Hippocampal formation (tissue), 2 donors: Measurements from ENCODE around the gene PTPN6.
A peak's percentile ranks its signal among the peaks of the same experiment; 100 is the strongest.
"Not testable (repeated sequence)": the region's sequence is repeated elsewhere in the genome, so short reads cannot be mapped to it uniquely, and the experiment has no call there.

ENCODE experiments used
- DNase-seq, 2 donors: peaks; one replicate each; lab custom pipeline; 2025; lab: John Stamatoyannopoulos, UW

The PTPN6 gene

DNA sequence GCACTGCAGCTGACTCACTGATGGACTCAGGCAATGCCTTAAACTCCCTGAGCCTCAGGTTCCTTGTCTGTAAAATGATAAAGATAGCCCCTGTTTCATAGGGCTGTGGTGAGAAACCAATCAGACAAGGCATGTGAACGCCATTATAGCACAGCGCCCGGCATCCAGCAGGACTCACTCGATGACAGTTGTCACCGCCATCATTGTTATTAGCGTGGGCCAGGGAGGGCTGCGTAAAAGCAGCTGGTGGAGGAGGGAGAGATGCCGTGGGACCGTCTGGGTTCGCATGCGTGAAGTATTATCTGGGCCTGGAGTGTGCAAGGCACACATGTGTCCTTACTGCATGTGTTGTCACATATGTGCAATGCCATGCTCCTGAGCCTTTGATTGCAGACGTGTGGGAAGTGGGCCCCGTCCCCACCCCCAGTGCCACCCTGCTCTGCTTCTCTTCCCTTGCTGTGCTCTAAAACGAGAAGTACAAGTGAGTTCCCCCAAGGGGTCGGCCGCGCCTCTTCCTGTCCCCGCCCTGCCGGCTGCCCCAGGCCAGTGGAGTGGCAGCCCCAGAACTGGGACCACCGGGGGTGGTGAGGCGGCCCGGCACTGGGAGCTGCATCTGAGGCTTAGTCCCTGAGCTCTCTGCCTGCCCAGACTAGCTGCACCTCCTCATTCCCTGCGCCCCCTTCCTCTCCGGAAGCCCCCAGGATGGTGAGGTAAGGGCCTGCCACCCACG is at the start of gene PTPN6:
TSS of gene PTPN6 (plus strand) at position 546 of the 730 bp plus-strand sequence. CDS start at position 703, 157 bp downstream.
- DNase-seq = no peak

DNA sequence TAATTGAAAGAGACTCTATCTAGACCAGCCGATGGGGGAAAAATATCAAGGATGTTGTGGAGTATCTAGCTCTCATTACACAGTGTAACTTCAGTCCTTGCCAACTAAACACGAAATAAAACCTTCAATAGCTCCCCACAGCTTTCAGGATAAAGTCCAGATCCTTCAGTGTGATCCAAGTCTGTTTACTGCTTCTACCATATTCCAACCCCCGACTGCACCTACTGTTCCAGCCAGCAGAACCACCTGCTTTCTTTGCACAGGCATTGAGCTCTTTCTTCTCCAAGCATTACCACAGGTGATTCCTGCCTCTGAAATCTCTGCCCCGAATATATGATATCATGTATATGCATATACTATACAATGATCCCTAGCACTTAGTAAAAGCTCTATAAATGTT is 48.7 kb upstream of the PTPN6 start:
- DNase-seq = no peak

DNA sequence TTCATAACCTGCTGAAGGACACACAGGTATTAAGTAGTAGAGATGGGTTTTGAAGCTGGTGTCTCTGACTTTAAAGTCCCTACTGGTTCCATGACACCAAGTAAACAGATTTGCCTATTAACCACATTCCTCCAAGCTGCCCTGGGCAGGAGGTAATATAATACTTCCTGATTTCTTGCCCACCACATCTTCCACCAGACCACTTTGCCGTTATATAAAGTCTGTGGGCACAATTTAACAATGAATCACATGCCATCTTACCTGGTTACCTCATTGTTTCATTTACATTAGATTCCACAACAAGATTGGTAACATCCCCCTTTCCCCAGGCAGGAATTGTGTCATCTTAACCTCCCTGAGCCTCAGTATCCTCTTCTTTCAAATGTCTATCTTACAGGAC is 47.4 kb upstream of the PTPN6 start:
- DNase-seq = no peak

DNA sequence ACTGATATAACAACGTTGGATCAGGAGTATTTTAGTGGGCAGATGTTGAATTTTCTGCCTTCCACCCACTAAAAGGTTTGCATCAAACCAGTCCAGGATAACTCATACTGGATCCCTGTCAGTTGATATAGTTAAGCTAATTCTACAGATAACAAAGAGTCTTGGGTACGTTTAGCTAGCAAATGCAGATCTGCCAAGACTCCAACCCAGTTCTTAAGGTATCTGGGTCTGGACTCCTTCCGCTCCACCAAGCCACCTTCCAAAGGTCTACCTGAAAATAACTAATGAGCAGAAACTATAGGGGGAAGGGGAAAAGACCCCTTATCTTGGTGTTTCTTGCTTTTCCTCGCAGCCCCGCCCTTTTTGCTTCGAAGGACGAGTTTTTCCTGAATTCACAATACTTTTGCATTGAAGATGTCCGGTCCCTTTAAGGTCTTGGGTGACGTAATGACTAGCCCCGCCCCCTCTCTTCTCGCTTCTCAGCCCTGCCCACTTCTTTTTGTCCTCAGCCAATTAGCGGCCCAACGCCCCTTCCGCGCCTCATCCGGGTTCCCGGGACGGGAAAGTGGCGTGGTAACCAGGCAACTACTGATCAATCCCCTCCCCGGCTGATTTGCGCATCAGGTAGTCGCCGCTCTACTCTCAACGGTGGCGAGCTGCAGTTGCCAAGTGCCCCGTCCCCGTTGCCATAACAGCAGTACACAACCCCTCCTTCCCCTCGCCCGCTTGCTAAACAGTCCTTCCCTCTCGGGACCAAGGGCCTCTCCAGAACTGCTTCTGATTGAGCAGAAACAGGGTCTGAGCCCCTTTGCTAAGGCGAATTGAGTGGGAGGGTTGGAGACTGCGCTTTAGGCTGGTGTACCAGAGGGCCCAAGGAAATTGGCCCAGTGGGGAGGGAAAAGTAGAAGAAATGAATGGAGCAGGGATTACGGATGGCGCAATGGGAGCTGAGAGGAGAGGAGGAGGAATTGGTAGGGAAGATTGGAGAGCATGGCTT is 46.6 kb upstream of the PTPN6 start, which contains the start of gene LRRC23:
TSS of gene LRRC23 (plus strand) at position 543 of the 997 bp plus-strand sequence. CDS start 812 bp downstream, outside the sequence.
- peak; percentile 94 to 96 for DNase-seq

DNA sequence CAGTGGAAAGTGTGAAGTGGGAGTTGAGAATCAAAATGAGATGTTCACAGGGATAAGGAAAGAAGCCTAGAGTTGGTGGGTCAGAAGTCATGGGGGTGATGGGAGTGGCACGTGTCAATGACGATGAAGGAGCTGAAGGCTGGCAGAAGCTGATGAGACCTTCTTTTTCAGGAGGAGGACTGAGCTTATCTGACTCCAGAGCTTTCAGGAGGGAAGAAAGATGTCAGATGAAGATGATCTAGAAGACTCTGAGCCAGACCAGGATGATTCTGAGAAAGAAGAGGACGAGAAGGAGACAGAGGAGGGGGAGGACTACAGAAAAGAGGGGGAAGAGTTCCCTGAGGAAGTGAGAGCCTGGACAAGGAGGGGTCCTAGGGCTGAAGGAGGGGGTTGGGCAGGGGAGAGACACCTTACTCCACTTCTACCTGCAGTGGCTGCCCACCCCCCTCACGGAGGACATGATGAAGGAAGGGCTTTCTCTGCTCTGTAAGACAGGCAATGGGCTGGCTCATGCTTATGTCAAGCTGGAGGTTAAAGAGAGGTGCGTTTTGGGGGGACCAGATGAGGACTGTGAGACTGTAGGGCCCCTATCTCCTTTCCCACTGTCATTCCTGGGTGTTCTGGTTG is 45.6 kb upstream of the PTPN6 start:
- no peak for DNase-seq

DNA sequence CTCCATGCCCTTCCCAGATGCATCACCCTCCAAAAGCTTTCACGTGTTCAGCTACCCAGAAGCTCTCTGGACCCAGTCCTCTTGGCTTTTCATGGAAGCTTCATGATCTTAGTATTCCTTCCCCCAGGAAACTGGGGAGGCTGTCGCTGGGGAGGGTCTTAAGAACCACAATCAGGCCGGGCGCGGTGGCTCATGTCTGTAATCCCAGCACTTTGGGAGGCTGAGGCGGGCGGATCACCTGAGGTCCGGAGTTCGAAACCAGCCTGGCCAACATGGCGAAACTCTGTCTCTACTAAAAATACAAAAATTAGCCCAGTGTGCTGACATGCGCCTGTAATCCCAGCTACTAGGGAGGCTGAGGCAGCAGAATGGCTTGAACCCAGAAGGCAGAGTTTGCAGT is 43.0 kb upstream of the PTPN6 start:
- DNase-seq = not testable (repeated sequence)

DNA sequence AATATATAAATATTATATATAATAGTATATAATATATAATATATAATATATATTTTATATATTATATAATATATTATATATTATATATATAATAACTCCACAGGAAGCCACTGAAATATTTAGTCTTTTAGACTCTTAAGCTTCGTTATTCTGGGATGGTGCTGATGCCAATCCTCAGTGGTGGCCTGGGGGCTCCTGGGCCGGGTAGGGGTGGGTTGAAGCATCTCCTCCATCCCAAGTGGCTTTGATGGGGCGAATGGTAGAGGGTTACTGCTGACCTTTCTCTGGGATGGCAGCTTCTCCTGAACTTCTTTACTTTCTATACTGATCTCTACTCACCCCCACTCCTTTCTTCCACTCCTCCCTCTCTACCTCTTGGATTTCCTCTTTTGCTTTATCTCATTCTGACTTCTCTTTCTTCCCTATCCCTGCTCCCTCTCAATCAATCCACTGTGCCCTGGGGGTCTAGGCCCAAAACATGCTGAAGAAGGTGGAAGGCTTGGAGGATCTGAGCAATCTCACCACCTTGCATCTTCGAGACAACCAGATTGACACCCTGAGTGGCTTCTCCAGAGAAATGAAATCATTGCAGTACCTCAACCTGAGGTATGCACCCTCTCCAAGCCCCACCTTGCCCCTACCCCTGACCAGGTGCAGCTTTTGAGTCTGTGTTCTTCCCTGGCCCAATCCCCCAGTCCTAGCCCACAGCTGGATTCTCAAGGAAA is 41.6 kb upstream of the PTPN6 start:
- no peak for DNase-seq

DNA sequence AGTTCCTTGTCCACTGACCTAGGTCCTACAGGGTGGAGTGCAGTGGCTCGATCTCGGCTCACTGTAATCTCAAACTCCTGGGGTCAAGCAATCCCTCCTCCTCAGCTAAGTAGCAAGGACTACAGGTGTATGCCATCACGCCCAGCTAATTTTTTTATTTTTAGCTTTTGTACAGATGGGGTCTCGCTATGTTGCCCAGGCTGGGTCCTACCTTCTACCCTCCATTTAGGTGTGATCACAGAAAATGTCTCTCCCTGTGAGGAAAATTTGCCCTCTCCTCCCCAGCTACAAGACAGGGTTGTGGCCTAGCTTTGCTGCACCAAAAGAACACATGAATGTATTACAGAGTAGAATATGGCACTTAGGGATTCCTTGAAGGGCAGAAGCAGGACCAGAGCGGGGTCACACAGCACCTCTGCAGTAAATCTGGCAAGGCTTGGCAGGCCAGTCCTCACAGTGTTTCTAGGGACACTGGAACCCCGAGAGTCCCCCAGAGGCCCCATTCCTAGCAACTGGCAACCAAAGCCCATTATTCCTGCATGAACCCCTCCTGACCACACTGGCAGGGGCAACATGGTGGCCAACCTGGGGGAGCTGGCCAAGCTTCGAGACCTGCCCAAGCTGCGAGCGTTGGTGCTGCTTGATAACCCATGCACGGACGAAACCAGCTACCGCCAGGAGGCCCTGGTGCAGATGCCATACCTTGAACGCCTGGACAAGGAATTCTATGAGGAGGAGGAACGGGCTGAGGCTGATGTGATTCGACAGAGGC is 38.8 kb upstream of the PTPN6 start:
- DNase-seq = no peak

DNA sequence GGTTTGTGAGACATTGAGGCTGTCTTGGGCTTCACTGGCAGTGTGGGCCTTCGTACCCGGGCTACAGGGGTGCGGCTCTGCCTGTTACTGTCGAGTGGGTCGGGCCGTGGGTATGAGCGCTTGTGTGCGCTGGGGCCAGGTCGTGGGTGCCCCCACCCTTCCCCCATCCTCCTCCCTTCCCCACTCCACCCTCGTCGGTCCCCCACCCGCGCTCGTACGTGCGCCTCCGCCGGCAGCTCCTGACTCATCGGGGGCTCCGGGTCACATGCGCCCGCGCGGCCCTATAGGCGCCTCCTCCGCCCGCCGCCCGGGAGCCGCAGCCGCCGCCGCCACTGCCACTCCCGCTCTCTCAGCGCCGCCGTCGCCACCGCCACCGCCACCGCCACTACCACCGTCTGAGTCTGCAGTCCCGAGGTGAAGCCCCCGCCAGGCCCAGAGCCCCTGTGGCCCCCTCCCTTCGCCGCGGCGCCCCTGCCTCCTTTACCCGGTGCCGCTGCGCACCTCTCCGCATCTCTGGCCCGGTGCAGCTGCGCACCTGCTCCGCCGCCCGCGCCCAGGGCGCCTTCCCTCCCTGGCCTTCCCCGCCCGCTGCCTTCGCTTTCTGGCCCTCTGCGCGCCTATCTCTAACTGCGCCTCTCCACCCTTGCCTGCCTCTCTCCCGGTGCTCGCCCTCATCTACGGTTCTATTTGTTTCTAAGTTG is 36.8 kb upstream of the PTPN6 start, which contains the start of gene ENO2:
TSS of gene ENO2 (plus strand) at position 335 of the 701 bp plus-strand sequence. CDS start 1,253 bp downstream, outside the sequence.
- peak; percentile 55 to 71 for DNase-seq

DNA sequence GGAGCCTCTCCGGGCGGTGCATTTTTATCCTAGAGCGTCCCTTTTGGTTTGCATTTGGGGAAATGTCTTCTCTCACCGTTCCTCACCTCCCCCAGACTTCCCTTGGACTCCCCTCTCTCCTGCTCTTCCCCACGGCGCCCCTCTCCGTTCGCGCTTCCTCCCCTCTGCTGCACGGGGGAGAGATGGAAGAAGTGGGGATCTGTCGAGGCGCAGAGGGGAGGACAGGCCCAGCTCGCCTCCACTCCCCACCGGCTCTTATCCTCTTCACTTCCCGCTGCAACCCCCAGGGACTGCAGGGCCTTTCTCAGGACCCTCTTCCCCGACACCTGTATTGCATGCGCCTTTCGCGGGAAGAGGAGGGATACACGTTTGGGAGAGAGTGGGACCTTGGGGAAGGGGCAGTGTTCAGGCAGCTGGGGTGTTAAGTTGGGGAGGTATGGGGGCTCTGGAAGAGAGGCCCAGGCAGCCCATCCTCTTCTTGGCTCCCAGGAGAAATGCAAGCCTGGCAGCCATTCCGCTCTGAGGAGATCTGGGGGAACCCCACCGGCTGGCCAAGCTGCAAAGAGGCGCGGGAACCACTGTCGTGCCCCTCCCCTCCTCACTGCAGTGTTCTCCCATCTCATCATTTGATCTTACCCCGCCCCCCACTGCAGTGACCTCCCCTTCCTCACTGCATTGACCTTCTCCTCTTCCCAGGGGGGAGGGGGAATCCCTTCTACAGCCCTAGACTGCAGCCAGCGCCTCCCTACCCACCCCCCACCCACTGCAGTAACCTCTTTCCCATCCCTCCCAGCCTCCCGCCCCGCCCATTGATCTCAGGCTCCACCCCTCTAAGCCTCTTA is 36.0 kb upstream of the PTPN6 start:
- no peak for DNase-seq

DNA sequence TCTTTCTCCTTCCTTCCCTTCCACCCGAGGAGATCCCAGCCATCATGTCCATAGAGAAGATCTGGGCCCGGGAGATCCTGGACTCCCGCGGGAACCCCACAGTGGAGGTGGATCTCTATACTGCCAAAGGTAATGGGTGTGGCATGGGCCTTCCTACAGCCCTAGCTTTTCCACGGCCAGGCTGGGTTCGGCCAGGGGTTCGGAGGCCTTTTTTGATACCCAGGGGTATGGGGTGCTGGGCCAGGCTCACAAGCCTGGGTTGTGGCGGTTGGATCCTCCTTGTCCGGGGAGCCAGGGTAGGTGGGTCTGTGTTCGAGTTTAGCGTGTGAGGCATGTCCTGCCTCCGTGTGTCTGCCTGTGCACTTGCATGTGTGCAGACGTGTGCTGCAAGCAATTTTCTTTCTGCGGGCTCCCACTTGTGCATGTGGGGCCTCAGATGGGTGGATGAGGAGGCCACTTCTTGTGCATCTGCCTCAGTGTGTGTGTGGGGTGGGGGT is 35.3 kb upstream of the PTPN6 start:
- DNase-seq = no peak

DNA sequence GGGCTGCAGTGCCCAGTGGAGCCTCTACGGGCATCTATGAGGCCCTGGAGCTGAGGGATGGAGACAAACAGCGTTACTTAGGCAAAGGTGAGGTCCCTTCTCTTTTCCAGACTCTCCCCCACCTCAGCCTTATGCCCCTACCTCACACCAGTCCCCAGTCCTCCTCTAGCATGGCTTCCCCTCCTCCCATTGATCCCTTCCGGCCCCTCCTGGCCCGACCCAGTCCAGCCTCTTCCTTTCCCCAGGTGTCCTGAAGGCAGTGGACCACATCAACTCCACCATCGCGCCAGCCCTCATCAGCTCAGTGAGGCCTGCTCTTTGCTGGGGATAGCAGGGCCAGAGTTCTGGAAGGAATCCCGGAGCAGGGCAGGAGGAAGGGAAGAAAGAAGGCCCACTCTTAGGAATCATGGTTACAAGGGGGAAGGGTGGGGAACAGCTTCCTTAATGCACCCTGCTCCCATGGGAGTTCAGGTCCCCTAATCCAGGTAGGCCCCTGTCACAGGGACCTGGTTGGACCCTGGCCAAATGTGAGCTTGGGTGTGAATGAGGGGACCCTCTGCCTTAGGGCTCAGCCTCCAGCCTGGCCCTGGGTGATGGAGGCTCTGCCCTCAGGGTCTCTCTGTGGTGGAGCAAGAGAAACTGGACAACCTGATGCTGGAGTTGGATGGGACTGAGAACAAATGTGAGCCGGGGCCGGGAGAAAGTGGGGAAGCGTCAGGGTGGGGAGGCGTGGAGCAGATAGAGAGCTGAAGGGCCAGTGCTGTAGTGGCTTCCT is 34.5 kb upstream of the PTPN6 start:
- no peak for DNase-seq

DNA sequence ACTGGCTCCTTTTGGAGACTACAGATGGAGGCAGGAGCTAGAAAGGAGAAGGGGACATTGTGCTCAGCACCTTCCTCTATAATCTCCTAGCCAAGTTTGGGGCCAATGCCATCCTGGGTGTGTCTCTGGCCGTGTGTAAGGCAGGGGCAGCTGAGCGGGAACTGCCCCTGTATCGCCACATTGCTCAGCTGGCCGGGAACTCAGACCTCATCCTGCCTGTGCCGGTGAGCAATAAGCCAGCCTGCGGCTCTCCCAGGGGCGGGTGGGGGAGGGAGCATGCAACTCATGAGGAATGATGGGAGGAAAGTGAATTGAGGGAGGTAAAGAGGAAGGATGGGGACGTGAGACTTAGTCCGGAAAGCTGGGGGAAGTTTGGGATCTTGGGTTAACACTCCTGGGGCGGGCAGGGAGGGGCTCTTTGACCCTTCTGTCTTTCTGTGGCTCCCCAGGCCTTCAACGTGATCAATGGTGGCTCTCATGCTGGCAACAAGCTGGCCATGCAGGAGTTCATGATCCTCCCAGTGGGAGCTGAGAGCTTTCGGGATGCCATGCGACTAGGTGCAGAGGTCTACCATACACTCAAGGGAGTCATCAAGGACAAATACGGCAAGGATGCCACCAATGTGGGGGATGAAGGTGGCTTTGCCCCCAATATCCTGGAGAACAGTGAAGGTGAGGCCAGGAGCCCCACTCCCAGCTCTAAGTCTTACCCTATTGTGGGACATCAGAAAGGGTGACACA is 33.5 kb upstream of the PTPN6 start:
- no peak for DNase-seq

DNA sequence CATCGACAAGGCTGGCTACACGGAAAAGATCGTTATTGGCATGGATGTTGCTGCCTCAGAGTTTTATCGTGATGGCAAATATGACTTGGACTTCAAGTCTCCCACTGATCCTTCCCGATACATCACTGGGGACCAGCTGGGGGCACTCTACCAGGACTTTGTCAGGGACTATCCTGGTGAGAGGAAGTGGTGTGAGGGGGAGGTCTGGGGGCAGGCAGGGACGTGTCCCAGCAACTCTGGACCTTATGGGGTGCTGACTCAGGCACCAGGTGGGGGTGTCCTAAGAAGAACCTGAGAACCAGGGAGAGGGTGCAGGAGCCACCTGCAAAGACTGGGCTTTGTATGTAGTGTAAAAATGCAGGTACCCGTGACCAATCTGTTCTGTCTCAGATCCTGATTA is 31.6 kb upstream of the PTPN6 start:
- no peak for DNase-seq

DNA sequence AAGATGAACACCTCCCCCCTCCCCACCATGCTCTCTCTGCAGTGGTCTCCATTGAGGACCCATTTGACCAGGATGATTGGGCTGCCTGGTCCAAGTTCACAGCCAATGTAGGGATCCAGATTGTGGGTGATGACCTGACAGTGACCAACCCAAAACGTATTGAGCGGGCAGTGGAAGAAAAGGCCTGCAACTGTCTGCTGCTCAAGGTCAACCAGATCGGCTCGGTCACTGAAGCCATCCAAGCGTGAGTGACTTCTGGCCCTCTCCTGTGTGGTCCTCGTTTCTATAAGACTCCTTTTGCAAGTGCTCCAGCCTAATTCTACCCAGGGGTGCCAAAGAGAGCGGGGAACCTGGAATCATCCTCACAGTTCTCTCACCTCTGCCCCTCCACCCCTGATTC is 29.6 kb upstream of the PTPN6 start:
- no peak for DNase-seq

DNA sequence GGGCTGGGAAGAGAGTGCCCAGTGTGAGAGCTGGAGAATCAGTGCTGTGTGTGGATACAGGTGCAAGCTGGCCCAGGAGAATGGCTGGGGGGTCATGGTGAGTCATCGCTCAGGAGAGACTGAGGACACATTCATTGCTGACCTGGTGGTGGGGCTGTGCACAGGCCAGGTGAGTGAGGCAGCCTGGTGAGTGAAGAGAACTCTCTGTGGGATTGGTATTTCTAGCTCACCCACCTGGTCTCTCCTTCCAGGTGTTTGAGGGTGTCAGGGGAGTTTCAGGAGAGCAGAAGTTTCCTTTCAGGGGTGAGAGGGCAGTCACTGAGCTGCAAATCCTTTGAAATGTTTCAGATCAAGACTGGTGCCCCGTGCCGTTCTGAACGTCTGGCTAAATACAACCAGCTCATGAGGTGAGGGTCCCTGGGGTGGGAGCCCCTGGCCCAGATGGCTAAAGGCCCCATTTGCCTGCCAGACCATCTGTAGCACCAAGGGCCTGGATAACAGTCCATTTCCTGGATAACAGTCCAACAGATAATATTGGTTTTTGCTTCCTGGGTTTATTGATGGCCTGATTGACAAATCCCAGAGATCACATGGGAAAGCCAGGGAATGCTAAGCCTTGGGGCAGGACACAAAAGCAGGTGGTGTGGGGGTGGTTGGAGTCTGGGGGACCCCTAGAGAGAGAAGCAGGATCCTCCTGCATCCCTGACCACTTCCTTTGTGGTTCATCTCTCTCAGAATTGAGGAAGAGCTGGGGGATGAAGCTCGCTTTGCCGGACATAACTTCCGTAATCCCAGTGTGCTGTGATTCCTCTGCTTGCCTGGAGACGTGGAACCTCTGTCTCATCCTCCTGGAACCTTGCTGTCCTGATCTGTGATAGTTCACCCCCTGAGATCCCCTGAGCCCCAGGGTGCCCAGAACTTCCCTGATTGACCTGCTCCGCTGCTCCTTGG is 28.9 kb upstream of the PTPN6 start:
- no peak for DNase-seq
